Keratinocyte (primary cell): ENCODE results near the gene GPR62.

Experiments used
- EZH2 ChIP-seq: IDR thresholded peaks from one replicate; pipeline ENCODE4 v1.6.1; 2012; ENCODE audit warnings: inconsistent platforms, mild to moderate bottlenecking, low read length, moderate library complexity
- TF ChIP-seq, protein P1 (sequence below), 3 experiments: IDR thresholded peaks in 1 of 3; conservative IDR thresholded peaks in 1 of 3; optimal IDR thresholded peaks in 1 of 3; 2 replicates in 2 of 3; 3 replicates in 1 of 3; pipeline versions ENCODE3 to v1.5.1; 2011; ENCODE audit warnings: low read length in 3 of 3, mild to moderate bottlenecking in 3 of 3, moderate library complexity in 2 of 3, control low read depth in 1 of 3, inconsistent platforms in 1 of 3; ENCODE audit not compliant: insufficient read depth in 2 of 3; ENCODE audit errors: extremely low read depth in 1 of 3

DNA sequence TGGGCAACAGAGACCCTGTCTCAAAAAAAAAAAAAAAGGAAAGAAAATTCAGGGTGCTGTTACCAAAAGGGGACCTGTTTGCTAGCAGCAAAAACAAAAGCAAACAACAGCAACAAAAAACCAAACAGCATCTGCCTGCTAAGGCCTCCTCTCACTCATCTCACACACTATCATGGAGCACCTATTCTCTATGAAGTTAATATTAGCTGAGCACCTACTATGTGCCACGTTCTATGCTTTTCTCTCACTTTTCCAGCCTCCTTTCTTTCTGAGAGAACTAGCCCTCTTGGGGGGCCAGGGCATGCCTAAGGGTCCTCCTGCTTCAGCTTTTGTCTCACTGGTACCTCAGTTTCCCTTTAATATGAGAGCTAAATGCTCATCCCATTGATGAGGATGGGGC is 468 bp upstream of the GPR62 start:
- TF ChIP-seq, protein P1, sequence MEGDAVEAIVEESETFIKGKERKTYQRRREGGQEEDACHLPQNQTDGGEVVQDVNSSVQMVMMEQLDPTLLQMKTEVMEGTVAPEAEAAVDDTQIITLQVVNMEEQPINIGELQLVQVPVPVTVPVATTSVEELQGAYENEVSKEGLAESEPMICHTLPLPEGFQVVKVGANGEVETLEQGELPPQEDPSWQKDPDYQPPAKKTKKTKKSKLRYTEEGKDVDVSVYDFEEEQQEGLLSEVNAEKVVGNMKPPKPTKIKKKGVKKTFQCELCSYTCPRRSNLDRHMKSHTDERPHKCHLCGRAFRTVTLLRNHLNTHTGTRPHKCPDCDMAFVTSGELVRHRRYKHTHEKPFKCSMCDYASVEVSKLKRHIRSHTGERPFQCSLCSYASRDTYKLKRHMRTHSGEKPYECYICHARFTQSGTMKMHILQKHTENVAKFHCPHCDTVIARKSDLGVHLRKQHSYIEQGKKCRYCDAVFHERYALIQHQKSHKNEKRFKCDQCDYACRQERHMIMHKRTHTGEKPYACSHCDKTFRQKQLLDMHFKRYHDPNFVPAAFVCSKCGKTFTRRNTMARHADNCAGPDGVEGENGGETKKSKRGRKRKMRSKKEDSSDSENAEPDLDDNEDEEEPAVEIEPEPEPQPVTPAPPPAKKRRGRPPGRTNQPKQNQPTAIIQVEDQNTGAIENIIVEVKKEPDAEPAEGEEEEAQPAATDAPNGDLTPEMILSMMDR (optimal IDR thresholded peaks at IDR 0.05 in 1 of 3, IDR thresholded peaks at IDR 0.05 in 1 of 3, conservative IDR thresholded peaks at IDR 0.05 in 1 of 3; ENCODE audit: extremely low read depth in 1 of 3, insufficient read depth in 2 of 3, low read length in 3 of 3) = no peak
- TF ChIP-seq EZH2 = no peak
